22Rv1 (cell line): ENCODE data around the gene EML6.

Source experiments
- CTCF ChIP-seq: fragments of 450-650 bp; IDR thresholded peaks from 2 replicates; pipeline ENCODE4 v1.5.1; 2017; ENCODE audit warnings: mild to moderate bottlenecking
- ZFX ChIP-seq: fragments of 450-650 bp; IDR thresholded peaks from 2 replicates; pipeline ENCODE4 v1.6.1; 2017; ENCODE audit warnings: antibody characterized with exemption, borderline replicate concordance

DNA sequence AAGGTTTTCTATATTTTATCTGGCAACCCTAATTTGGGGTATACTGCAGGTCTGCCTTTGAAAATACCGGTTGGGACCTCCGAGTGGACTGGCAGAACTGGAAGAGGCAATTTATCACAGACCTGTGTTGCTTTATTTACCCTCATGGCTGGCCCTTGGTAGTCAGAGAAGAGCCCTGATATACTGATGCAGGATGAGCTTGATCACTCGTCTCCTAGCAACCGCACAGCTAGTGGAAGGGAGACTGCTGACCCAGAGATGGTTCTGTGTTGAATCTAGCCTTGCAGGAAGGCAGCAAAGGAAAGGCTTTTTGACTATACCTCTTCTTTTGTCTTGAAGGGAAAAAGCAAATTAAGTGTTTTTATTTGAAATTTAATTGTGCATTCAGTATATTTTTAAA is 154.7 kb downstream of the EML6 start:
- TF ChIP-seq CTCF (no peak), ZFX (no peak)
